Measurements from ENCODE around the gene TENT4B.
A peak's percentile ranks its signal among the peaks of the same experiment; 100 is the strongest.
"Not testable (repeated sequence)": the region's sequence is repeated elsewhere in the genome, so short reads cannot be mapped to it uniquely, and the experiment has no call there.

The TENT4B gene

GRCh38 chr16:50166511-50167500, 13.7 kb downstream of the TENT4B start:
- H3K4me1 Mint-ChIP-seq = peaks cover 23% of the 10 kb centered on the region
- peaks cover 8% of the 10 kb centered on the region for H3K36me3 Mint-ChIP-seq (ENCODE audit: low read depth)
- TF ChIP-seq CTCF (IDR thresholded peaks at IDR 0.05; ENCODE audit: unreplicated experiment in 3 of 3) = no peak
- H3K4me3 Mint-ChIP-seq = no peak overlapping the region
- H3K9me3 Mint-ChIP-seq = no peaks in the 10 kb centered on the region
- H3K27me3 Mint-ChIP-seq (ENCODE audit: low read depth) = no peaks in the 10 kb centered on the region
- peak overlapping the region; percentile 32 to 85 (median 60) for H3K27ac Mint-ChIP-seq

- Mint-ChIP-seq H3K9me3 (no peaks in the 10 kb centered on the region), H3K27me3 (ENCODE audit: low read depth) (no peaks in the 10 kb centered on the region), H3K36me3 (ENCODE audit: low read depth) (peaks cover 8% of the 10 kb centered on the region), H3K4me3 (peak overlapping the region in 1 of 3 experiments; percentile 12), H3K4me1 (peaks cover 23% of the 10 kb centered on the region), H3K27ac (peak overlapping the region; percentile 31 to 85 (median 32))
- no peak for TF ChIP-seq CTCF (IDR thresholded peaks at IDR 0.05; ENCODE audit: unreplicated experiment in 3 of 3)
These were observed 14.4 kb downstream of the TENT4B start for GRCh38 chr16:50167556-50167955.

- H3K9me3 Mint-ChIP-seq = no peaks in the 10 kb centered on the region
- no peak for TF ChIP-seq CTCF (IDR thresholded peaks at IDR 0.05; ENCODE audit: unreplicated experiment in 3 of 3)
- H3K4me3 Mint-ChIP-seq = no peak overlapping the region
- peaks cover 8% of the 10 kb centered on the region for H3K36me3 Mint-ChIP-seq (ENCODE audit: low read depth)
- H3K4me1 Mint-ChIP-seq = peaks cover 23% of the 10 kb centered on the region
- peak overlapping the region in 2 of 3 experiments; percentile 50 to 60 for H3K27ac Mint-ChIP-seq
- H3K27me3 Mint-ChIP-seq (ENCODE audit: low read depth) = no peaks in the 10 kb centered on the region
These were observed 16.5 kb downstream of the TENT4B start for GRCh38 chr16:50169555-50170096.

DNA sequence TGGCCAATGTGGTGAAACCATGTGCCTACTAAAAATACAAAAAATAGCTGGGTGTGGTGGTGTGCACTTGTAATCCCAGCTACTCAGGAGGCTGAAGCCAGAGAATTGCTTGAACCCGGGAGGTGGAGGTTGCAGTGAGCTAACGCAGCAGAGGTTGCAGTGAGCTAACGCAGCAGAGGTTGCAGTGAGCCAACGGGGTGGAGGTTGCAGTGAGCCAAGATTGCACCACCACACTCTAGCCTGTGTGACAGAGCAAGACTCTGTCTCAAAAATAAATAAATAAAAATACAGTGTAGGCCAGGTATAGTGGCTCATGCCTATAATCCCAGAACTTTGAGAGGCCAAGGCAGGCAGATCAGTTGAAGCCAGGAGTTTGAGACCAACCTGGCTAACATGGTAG, 18.7 kb downstream of the TENT4B start:
- not testable (repeated sequence) for H3K27ac Mint-ChIP-seq; H3K4me3 Mint-ChIP-seq; H3K27me3 Mint-ChIP-seq (ENCODE audit: low read depth); H3K9me3 Mint-ChIP-seq
- peaks cover 18% of the 10 kb centered on the region for H3K36me3 Mint-ChIP-seq (ENCODE audit: low read depth)
- peaks cover 18% of the 10 kb centered on the region for H3K4me1 Mint-ChIP-seq

DNA sequence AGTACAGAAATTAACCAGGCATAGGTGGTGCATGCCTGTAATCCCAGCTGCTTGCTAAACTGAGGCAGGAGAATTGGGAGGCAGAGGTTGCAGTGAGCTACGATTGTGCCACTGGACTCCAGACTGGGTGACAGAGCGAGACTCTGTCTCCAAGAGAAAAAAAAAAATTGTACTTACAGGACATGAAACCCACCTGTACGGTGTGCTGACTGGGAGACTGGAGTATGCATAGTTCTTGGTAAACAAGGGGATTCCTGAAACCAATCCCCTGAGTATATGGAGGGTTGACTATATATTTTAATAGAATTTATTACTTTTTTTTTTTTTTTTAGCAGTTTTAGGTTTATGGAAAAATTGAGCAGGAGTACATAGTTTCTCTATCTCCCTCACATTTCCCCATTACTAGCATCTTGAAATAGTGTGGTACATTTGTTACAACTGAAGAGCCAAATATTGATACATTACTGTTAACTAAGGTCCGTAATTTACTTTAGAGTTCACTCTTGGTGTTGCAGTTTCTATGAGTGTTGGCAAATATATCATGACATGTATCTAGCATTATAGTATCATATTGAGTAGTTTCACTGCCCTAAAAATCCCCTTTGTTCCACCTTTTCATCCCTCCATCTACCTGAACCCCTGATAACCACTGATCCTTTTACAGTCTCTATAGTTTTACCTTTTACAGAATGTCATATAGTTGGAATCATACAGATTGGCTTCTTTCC, 19.3 kb downstream of the TENT4B start:
- TF ChIP-seq CTCF (IDR thresholded peaks at IDR 0.05; ENCODE audit: unreplicated experiment in 3 of 3) = no peak
- Mint-ChIP-seq H3K36me3 (ENCODE audit: low read depth) (peaks cover 23% of the 10 kb centered on the region), H3K4me3 (no peak overlapping the region), H3K4me1 (peaks cover 12% of the 10 kb centered on the region), H3K9me3 (no peaks in the 10 kb centered on the region), H3K27ac (peak overlapping the region in 1 of 3 experiments; percentile 2), H3K27me3 (ENCODE audit: low read depth) (no peaks in the 10 kb centered on the region)

- Mint-ChIP-seq H3K36me3 (ENCODE audit: low read depth) (peaks cover 29% of the 10 kb centered on the region), H3K27ac (no peak overlapping the region), H3K4me3 (no peak overlapping the region), H3K9me3 (no peaks in the 10 kb centered on the region), H3K27me3 (ENCODE audit: low read depth) (no peaks in the 10 kb centered on the region), H3K4me1 (peaks cover 8% of the 10 kb centered on the region)
- no peak for TF ChIP-seq CTCF (IDR thresholded peaks at IDR 0.05; ENCODE audit: unreplicated experiment in 3 of 3)
These were observed 20.2 kb downstream of the TENT4B start for GRCh38 chr16:50173316-50173715.
